Body of pancreas (tissue), 4 donors: ENCODE data around the gene VTCN1.

Source experiments
- POLR2A ChIP-seq, 3 donors: fragments of 450-650 bp; IDR thresholded peaks; one replicate each; pipeline ENCODE4 v1.6.1; 2016; ENCODE audit warnings: antibody characterized with exemption in 3 of 3, mild to moderate bottlenecking in 2 of 3
- TF ChIP-seq, protein P1 (sequence below), 7 experiments: fragments of 450-650 bp in 4 of 7; fragments of 200-600 bp in 3 of 7; sonication (generic) in 3 of 7; IDR thresholded peaks; one replicate each; pipeline ENCODE4 v1.5.1; 2016 to 2019; ENCODE audit warnings: antibody characterized with exemption in 7 of 7

DNA sequence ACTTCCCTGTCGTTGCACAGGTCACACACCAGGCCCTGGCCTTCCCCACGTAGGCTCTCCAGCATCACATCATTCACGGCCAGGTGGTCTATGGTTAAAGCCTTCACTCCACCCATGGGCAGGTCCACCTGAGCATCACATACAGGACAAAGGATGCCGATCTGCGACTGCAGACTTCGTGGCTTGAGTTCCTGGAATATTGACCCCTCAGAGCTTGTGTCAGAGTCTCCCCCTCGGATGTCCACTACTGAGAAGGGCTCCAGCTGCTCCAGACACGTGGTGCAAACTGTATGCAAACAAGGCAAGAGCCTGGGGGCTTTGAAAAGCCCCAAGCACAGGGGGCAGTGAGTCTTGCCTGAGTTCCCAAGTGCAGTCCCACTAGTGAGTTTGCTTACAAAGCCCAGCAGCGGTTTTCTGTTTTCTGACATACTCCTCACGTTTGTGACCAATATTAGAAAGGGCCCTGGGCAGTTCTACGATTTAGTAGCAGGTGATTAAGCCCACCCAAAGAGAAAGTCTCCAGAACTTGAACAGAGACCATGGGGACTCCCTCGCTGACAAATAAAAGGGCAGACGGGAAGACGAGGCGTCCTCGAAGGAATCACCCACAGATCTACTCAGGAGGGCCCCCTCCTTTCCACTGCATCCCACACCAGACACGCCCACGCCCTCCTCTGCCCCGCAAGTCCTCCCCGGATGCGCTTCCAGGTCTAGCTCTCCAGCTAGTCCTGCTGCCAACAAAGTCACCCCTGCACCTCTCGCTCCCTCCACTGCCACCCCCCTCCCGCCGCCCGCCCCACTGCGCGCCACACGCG is 89.7 kb downstream of the VTCN1 start:
- TF ChIP-seq, protein P1, sequence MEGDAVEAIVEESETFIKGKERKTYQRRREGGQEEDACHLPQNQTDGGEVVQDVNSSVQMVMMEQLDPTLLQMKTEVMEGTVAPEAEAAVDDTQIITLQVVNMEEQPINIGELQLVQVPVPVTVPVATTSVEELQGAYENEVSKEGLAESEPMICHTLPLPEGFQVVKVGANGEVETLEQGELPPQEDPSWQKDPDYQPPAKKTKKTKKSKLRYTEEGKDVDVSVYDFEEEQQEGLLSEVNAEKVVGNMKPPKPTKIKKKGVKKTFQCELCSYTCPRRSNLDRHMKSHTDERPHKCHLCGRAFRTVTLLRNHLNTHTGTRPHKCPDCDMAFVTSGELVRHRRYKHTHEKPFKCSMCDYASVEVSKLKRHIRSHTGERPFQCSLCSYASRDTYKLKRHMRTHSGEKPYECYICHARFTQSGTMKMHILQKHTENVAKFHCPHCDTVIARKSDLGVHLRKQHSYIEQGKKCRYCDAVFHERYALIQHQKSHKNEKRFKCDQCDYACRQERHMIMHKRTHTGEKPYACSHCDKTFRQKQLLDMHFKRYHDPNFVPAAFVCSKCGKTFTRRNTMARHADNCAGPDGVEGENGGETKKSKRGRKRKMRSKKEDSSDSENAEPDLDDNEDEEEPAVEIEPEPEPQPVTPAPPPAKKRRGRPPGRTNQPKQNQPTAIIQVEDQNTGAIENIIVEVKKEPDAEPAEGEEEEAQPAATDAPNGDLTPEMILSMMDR (IDR thresholded peaks at IDR 0.05) = no peak
- TF ChIP-seq POLR2A (IDR thresholded peaks at IDR 0.05) = no peak
